GM12873 (cell line): Measurements from ENCODE around the gene OR2M5.

Experiments used
- CTCF ChIP-seq: IDR thresholded peaks from 2 replicates; pipeline ENCODE4 v1.5.1; 2012; ENCODE audit warnings: low read depth, mild to moderate bottlenecking, moderate library complexity, low read length, control low read depth; ENCODE audit not compliant: insufficient read depth; ENCODE audit errors: missing control alignments

Gene OR2M5

GRCh38 chr1:248174521-248174920 is 29.6 kb downstream of the OR2M5 start, which contains the start of gene OR2M2:
Gene OR2M2, plus strand, starts transcription at chr1:248174821. Its CDS starts 5,165 bp downstream, at chr1:248179986.
- TF ChIP-seq CTCF: no peak

GRCh38 chr1:248183996-248184395 is 39.0 kb downstream of the OR2M5 start:
- no peak for TF ChIP-seq CTCF

GRCh38 chr1:248187363-248187762 is 42.4 kb downstream of the OR2M5 start:
- no peak for TF ChIP-seq CTCF

GRCh38 chr1:248189026-248189425 is 44.1 kb downstream of the OR2M5 start:
- no peak for TF ChIP-seq CTCF

- no peak for TF ChIP-seq CTCF
Measured at GRCh38 chr1:248194117-248194516, 49.2 kb downstream of the OR2M5 start.
